Lung microvascular endothelial cell (primary cell): ENCODE results near the gene PGR. TPM values are rescaled to one million over a fixed set of nuclear protein-coding genes. Genes with fewer than 3 reads are reported as not detected.

Experiments used
- DNase-seq, 2 donors: peaks; one replicate each; pipeline versions ENCODE4 v3.0.0 to v3.0.0-alpha.2; 2010; ENCODE audit warnings: low read depth in 2 of 2
- total RNA-seq: library from RNA; depleted of rRNA; stranded (reverse); fragments of >200 nt; gene quantifications from 2 replicates; pipeline ENCODE4 v1.2.1, GENCODE V29; 2014

Gene PGR
- total RNA-seq, 1 donor from 2014 or later = not detected

- no peak for DNase-seq
These were observed 118.7 kb downstream of the PGR start for GRCh38 chr11:101010899-101011298.

DNA sequence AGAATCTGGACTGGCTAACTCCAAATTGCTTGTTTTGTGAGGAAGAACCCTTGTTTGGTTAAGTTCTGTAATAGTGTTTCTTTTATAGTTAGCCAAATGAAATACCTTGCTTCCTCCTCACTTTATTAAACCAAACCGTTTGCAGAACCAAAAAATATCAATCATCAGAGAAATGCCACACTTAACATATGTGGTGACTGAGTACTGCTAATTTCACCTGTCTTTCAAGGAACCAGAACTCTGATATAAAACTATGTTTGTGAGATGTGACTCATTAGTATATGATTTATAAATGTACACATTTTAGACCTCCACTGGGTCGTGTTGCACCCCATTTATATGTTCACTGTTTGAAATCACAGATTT, 119.9 kb downstream of the PGR start:
- DNase-seq = no peak

DNA sequence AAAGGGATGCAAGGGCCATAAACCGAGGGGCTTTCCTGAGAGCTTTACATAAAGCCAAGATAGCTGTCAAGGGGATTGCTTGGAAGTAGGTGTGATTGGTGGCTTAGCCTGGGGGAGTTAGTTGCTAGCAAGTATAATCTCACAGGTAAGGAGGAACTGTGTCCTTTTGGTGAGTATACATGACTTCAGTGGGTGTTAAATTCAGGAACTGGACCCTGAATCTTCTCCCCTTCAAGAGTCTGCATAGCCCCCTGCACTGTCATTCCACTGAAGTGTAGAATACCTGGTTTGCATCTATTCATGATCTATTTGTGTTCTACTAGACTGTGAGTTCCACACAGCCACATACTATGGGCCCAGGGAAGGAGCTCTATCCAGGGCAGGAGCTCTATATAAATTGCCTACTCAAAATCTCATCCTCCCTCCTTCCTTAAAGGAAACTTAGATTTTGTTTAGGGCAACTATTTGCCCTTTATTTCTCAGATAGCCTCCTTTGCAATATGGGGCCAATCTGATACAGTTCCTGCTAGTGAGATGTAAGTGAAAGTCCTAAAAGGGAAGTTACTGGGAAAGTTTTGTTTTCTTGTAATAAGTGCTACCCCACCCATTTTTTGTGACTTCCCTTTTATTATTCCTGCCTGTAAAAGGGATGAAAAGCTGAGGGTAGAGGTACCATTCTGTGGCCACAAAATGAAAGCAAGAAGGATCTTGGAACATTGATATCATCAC, 120.5 kb downstream of the PGR start:
- DNase-seq = no peak

DNA sequence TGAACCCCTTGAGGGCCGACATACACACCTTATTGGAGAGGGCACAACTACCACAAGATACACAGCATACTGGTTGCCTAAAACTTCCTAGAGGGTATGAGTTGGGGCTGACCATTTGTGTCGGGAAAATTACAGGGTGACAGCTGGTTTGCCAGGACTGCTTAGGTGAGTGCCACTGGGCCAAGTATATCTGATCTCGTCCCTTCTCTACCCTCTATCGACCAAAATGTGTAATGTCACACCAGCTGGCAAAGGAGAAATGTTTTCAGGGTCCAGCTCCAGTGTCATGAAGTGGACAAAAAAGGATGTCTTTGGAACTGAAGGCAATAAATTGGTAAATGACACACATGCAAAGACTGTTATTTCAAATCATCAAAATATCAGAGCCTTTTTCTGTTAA, 126.1 kb downstream of the PGR start:
- peak in 1 of 2 donors; percentile 10 for DNase-seq

- DNase-seq = no peak
These were observed 129.9 kb downstream of the PGR start for GRCh38 chr11:100999756-101000155.

DNA sequence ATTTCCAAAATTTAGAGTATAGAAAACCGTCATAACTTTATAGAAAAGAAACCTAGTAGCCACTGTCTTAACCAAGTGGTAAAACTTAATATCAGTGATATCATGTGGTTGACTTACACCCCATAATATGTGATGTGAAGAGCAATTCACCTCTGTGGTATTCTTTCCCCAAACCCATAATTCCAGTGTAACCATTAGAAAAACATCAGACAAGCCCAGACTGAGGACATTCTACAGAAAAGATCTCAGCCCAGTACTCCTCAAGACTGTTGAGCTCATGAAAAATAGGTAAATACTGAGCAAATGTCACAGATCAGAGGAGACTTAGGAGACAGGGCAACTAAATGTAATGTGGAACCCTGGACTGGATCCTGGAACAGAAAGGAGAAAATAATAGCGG, 134.6 kb downstream of the PGR start:
- DNase-seq = no peak

- no peak for DNase-seq
These were observed 138.1 kb downstream of the PGR start for GRCh38 chr11:100991541-100991940.

DNA sequence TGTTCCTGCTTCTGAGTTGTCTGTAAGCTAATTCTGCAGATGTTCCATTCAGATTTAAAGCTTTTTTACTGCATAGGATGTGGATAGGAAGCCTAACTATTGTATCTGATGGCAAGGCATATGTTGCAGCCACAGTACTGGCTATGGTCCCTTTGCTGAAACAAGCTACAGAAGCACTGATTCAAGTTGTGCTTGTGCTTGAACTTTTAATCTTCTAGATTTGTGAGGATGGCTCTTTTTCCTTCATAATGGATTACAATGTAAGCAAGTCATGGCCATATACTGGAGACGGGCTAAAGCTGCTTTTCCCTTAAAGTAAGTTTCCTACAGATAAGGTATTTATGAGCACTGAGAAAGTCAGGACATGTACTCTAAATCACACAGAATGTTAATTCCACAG, 138.7 kb downstream of the PGR start:
- no peak for DNase-seq

DNA sequence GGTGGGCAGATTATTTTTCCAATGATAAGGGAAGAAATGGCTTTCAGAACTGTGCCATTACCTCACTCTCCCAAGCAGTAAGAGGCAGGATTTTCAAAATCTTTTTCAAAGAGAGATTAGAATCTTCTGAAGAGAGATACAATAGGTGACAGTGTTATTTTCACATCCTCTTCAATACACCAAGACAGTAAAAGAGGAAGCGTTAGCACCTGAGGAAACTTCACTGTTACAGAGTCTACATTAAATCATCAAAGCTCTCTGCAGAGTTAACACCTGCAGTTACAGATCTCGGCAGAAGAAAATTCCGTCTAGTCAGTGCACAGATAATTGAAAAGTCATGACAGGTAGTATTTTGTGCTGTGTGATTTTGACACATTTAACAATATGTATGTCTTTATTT, 144.9 kb downstream of the PGR start:
- no peak for DNase-seq

GRCh38 chr11:100981196-100981824, 148.3 kb downstream of the PGR start:
- DNase-seq = no peak

DNA sequence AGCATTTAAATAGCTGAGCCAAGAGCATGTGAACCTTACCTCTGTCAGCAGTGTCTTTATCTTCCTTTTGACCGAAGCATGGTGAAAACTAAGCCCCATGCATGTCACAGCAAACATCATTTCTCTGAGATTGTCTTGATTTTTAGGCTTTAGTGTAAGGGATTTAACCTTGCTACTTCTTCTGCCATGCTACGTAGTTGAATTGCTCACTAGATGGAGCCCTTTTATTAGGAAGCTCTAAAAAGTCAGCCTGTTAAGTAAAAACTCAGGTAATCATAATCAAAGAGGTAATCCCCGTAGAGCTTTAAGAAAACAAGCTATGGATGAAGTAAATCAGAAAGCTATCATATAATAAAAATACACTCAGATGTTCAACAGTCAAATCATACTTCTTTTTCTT, 149.5 kb downstream of the PGR start:
- peak in 1 of 2 donors; percentile 36 for DNase-seq
